GM12873 (cell line): ENCODE measurements around the gene BUB1.

Source experiments
- TF ChIP-seq, protein P1 (sequence below): IDR thresholded peaks from 2 replicates; pipeline ENCODE4 v1.5.1; 2012; ENCODE audit warnings: low read depth, mild to moderate bottlenecking, moderate library complexity, low read length, control low read depth; ENCODE audit not compliant: insufficient read depth; ENCODE audit errors: missing control alignments

The BUB1 gene

DNA sequence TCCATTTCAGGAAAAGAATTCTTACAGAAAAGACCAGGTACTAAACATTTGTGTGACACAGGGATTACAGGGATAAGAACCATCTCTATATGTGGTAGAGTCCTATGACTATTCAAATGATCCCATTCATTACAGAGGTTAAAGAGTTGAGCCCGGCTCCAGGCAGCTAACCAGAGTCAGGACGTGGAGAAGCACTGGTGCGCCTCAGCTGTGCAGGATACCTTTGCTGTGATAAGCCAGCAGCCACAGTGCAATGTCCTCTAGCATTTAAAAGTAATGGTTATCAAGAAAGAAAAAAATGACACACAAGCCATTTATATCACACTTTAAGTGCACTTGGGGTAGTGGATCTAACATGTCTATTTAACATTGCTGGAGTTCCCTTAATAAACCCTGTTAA lies 17.3 kb downstream of the BUB1 start:
- TF ChIP-seq, protein P1, sequence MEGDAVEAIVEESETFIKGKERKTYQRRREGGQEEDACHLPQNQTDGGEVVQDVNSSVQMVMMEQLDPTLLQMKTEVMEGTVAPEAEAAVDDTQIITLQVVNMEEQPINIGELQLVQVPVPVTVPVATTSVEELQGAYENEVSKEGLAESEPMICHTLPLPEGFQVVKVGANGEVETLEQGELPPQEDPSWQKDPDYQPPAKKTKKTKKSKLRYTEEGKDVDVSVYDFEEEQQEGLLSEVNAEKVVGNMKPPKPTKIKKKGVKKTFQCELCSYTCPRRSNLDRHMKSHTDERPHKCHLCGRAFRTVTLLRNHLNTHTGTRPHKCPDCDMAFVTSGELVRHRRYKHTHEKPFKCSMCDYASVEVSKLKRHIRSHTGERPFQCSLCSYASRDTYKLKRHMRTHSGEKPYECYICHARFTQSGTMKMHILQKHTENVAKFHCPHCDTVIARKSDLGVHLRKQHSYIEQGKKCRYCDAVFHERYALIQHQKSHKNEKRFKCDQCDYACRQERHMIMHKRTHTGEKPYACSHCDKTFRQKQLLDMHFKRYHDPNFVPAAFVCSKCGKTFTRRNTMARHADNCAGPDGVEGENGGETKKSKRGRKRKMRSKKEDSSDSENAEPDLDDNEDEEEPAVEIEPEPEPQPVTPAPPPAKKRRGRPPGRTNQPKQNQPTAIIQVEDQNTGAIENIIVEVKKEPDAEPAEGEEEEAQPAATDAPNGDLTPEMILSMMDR, result no peak

DNA sequence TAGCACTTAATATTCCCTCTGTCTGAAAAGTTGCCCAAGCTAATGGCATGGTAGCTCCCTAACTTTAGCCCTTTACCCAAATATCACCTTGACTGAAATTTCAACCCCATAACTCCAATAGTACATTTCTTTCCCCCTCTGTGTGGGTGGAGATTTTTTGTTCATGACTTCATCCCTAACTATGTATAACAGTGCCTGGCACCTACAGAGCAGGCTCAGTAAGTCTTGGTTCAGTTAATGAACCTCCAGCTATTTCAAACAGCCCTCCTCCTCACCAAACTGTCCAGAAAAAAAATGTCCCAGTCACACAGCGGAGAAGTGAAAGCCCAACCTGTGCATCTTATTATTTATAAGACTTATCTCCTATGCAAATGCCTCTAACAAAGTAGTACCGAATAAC lies 18.6 kb downstream of the BUB1 start:
- TF ChIP-seq, protein P1, result no peak

DNA sequence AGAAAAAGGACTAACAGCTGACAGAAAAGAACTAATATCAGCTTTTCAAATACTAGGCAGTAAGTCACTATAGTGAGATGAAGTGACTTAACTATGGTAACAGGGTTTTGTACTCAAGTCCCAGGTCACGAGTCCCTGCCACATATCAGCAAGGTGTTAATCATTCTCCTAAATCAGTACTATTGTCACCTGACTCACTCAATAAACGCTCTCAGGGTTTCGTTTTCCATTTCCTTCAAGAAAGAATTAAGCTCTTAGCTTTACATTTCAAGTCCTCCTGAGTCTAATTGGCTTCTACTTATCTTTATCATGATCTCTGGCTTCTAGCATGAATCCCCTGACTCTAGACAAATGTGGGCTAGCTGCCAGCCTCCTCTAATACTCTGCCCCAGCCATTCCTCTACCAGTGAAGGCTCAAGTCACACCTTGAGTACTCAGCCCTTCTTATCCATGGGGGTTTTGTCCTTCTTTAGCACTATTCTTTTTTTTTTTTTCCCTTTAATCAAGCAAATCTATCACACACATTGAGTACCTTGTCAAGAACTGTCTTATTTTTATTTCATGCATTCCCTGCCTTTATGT lies 20.0 kb downstream of the BUB1 start:
- TF ChIP-seq, protein P1, result no peak

DNA sequence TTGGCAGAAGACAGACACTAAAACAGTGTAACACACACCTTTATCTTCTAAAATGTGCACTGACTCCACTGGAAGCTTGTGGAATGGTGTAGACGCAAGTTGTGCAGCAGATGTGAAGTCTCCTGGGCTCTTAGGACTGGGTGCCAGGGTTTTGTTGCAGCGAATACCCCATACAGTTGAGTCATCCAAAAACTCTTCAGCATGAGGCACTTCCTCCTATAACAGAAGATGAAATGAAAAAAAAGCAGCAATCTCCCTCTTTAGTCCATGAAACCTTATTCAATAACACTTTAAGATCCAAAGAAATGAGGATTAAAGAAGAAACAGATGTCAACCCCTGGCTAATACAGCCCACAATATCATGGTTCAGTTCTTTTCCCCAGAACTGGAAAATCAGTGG lies 22.2 kb downstream of the BUB1 start:
- TF ChIP-seq, protein P1, result no peak

DNA sequence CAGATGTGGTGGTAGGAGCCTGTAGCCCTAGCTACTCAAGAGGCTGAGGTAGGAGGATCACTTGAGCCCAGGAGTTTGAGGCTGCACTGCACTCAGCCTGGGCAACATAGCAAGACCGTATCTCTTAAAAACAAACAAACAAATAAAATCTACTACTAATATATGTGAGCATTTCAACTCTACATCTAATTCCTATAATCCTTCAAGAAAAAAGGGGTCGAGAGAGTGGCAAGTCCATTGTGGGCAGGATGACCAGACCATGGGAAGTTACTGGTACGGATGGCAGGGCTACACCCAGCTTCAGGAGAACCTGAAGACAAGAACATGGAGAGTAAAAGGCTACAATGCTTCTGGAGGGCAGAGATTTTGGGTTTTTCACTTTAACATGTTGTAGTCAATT lies 24.0 kb downstream of the BUB1 start:
- TF ChIP-seq, protein P1, result no peak

DNA sequence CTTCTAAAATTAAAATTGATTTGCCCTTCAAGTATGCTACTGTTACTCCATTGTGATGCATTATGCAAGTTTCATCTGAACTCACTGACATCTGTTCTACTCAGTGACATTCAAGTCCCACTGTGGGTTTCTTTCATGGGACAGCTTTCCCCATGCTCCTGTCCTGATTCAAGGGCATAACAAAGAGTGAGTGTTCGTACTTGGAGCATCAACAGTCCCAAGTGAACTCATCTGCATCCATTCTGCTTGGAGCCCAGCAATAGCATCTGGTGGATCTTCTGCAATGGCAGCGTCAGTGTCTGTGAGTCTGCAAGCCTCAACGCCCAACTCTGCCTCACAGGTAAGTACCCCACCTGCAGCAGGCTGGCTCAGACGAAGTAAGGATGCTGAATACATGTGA lies 27.5 kb downstream of the BUB1 start:
- TF ChIP-seq, protein P1, result no peak

DNA sequence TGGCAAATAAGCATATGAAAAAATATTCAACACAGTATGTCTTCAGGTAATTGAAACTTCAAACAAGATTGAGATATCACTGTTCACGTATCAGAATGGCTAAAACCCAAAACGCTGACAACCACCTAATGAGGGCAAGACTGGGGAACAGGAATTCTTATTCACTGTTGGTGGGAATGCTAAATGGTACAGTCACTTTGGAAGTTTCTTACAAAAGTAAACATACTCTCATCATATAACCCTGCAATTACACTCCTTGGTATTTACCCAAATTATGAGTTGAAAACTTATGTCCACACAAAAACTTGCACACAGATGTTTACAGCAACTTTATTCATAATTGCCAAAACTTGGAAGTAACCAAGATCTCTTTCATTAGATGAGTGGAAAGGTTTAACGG lies 30.1 kb downstream of the BUB1 start:
- TF ChIP-seq, protein P1, result no peak
